CD4-positive, alpha-beta T cell (primary cell): ENCODE data around the gene TNFAIP1. TPM values are rescaled to one million over a fixed set of nuclear protein-coding genes. Genes with fewer than 3 reads are reported as not detected.

ENCODE experiments used
- ATAC-seq: fragments of 200-7000 bp; cut with Tn5 transposase; one replicate; pipeline ENCODE4 v1.10.0; 2022; ENCODE audit warnings: mild to moderate bottlenecking; ENCODE audit not compliant: poor library complexity
- CTCF ChIA-PET: fragments of 350-600 bp; sonication (Branson Sonifier 250); formaldehyde crosslinking; loops from one replicate; lab custom pipeline; 2021; ENCODE audit warnings: antibody characterized with exemption, inconsistent platforms; lab: Charles Lee
- POLR2A ChIA-PET: fragments of 350-600 bp; sonication (Branson Sonifier 250); formaldehyde crosslinking; loops from one replicate; lab custom pipeline; 2021; ENCODE audit warnings: antibody characterized with exemption, inconsistent platforms; lab: Charles Lee
- DNase-seq, 14 experiments: peaks; one replicate each; pipeline ENCODE4 v3.0.0-alpha.2; 2013 to 2020; ENCODE audit warnings: mixed read lengths in 2 of 14
- H3K27ac ChIP-seq, 2 donors: one replicate each; pipeline versions ENCODE4 v1.5.1 to v1.7.0; 2013; ENCODE audit warnings: low read length in 2 of 2, low read depth in 1 of 2, mild to moderate bottlenecking in 1 of 2
- H3K27me3 ChIP-seq, 2 experiments: 1 replicate in 1 of 2; 2 replicates in 1 of 2; pipeline versions ENCODE4 v1.6.1 to v1.7.0; 2013; ENCODE audit warnings: low read length in 2 of 2, control low read depth in 1 of 2, mild to moderate bottlenecking in 1 of 2, moderate library complexity in 1 of 2; ENCODE audit not compliant: insufficient read depth in 2 of 2, control insufficient read depth in 1 of 2
- H3K36me3 ChIP-seq: one replicate; pipeline ENCODE4 v1.6.1; 2013; ENCODE audit warnings: low read length, control low read depth; ENCODE audit not compliant: insufficient read depth
- H3K4me1 ChIP-seq: one replicate; pipeline ENCODE4 v1.6.1; 2013; ENCODE audit warnings: low read length, control low read depth; ENCODE audit not compliant: insufficient read depth
- H3K4me3 ChIP-seq: one replicate; pipeline ENCODE4 v1.5.1; 2013; ENCODE audit warnings: mild to moderate bottlenecking, low read length, moderate library complexity
- H3K9me3 ChIP-seq, 2 experiments: 1 replicate in 1 of 2; 2 replicates in 1 of 2; pipeline versions ENCODE4 v1.6.1 to v1.7.0; 2013; ENCODE audit warnings: low read length in 2 of 2, mild to moderate bottlenecking in 2 of 2, control low read depth in 1 of 2, moderate library complexity in 1 of 2; ENCODE audit not compliant: control insufficient read depth in 1 of 2, insufficient read depth in 1 of 2
- H3K27ac Mint-ChIP-seq: one replicate; pipeline ENCODE4 v1.8.0; 2020; ENCODE audit warnings: mixed read lengths
- H3K27me3 Mint-ChIP-seq: one replicate; pipeline ENCODE4 v1.8.0; 2021; ENCODE audit warnings: mixed read lengths
- H3K36me3 Mint-ChIP-seq: one replicate; pipeline ENCODE4 v1.8.0; 2021; ENCODE audit warnings: low read depth, mixed read lengths
- H3K4me1 Mint-ChIP-seq: one replicate; pipeline ENCODE4 v1.8.0; 2021; ENCODE audit warnings: low read depth, mixed read lengths
- H3K4me3 Mint-ChIP-seq: one replicate; pipeline ENCODE4 v1.8.0; 2020; ENCODE audit warnings: mild to moderate bottlenecking, mixed read lengths
- H3K9me3 Mint-ChIP-seq: one replicate; pipeline ENCODE4 v1.8.0; 2020; ENCODE audit warnings: mixed read lengths
- intact Hi-C, 2 experiments: fragments of 100-400 bp; cut with DNase I in 1 of 2; cut with micrococcal nuclease in 1 of 2; formaldehyde crosslinking; loops; one replicate each; pipeline versions ENCODE4 v1.15.1 to v1.9.0; 2023 to 2025; cut with DNase I, micrococcal nuclease
- total RNA-seq, 174 experiments: library from RNA in 2 of 174; stranded (reverse) in 2 of 174; gene quantifications; one replicate each; pipeline ENCODE4 v1.2.3 and lab custom pipeline; 2021 to 2026
- TF ChIP-seq, protein P1 (sequence below): fragments of 200-600 bp; IDR thresholded peaks from one replicate; pipeline ENCODE4 v1.8.0; 2022; ENCODE audit warnings: antibody characterized with exemption, mild to moderate bottlenecking

TNFAIP1 gene
- total RNA-seq, 2 experiments from 2014 or later = 9.5 to 12.1 TPM

DNA sequence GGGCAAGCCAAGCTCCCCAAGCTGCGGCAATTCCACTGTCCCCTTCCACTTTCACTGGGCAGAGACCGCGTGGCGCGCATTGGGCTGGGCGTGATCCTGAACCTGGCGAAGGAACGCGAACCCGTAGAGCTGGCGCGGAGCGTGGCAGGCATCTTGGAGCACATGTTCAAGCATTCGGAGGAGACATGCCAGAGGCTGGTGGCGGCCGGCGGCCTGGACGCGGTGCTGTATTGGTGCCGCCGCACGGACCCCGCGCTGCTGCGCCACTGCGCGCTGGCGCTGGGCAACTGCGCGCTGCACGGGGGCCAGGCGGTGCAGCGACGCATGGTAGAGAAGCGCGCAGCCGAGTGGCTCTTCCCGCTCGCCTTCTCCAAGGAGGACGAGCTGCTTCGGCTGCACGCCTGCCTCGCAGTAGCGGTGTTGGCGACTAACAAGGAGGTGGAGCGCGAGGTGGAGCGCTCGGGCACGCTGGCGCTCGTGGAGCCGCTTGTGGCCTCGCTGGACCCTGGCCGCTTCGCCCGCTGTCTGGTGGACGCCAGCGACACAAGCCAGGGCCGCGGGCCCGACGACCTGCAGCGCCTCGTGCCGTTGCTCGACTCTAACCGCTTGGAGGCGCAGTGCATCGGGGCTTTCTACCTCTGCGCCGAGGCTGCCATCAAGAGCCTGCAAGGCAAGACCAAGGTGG, 45.7 kb downstream of the TNFAIP1 start:
- Mint-ChIP-seq H3K27ac (no peak overlapping the region), H3K4me3 (peak overlapping the region; percentile 73), H3K4me1 (peaks cover 44% of the 10 kb centered on the region), H3K27me3 (peaks cover 8% of the 10 kb centered on the region), H3K36me3 (peaks cover 5% of the 10 kb centered on the region), H3K9me3 (no peaks in the 10 kb centered on the region)
- H3K4me3 ChIP-seq = no peak overlapping the region
- no peaks in the 10 kb centered on the region for H3K27me3 ChIP-seq
- intact Hi-C loops = loop anchor here in 1 of 2 experiments (10.0 kb wide), 1 partner anchor 164 kb away; no protein-coding TSS in a partner anchor
- ChIA-PET POLR2A (no interaction called here), CTCF (no interaction called here)
- DNase-seq = peak in 3 of 14 experiments; percentile 13 to 42 (median 35)
- TF ChIP-seq, protein P1, sequence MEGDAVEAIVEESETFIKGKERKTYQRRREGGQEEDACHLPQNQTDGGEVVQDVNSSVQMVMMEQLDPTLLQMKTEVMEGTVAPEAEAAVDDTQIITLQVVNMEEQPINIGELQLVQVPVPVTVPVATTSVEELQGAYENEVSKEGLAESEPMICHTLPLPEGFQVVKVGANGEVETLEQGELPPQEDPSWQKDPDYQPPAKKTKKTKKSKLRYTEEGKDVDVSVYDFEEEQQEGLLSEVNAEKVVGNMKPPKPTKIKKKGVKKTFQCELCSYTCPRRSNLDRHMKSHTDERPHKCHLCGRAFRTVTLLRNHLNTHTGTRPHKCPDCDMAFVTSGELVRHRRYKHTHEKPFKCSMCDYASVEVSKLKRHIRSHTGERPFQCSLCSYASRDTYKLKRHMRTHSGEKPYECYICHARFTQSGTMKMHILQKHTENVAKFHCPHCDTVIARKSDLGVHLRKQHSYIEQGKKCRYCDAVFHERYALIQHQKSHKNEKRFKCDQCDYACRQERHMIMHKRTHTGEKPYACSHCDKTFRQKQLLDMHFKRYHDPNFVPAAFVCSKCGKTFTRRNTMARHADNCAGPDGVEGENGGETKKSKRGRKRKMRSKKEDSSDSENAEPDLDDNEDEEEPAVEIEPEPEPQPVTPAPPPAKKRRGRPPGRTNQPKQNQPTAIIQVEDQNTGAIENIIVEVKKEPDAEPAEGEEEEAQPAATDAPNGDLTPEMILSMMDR = no peak
- H3K4me1 ChIP-seq = peaks cover 29% of the 10 kb centered on the region
- no peaks in the 10 kb centered on the region for H3K9me3 ChIP-seq
- H3K27ac ChIP-seq = no peak overlapping the region
- no peak for ATAC-seq
- no peaks in the 10 kb centered on the region for H3K36me3 ChIP-seq

DNA sequence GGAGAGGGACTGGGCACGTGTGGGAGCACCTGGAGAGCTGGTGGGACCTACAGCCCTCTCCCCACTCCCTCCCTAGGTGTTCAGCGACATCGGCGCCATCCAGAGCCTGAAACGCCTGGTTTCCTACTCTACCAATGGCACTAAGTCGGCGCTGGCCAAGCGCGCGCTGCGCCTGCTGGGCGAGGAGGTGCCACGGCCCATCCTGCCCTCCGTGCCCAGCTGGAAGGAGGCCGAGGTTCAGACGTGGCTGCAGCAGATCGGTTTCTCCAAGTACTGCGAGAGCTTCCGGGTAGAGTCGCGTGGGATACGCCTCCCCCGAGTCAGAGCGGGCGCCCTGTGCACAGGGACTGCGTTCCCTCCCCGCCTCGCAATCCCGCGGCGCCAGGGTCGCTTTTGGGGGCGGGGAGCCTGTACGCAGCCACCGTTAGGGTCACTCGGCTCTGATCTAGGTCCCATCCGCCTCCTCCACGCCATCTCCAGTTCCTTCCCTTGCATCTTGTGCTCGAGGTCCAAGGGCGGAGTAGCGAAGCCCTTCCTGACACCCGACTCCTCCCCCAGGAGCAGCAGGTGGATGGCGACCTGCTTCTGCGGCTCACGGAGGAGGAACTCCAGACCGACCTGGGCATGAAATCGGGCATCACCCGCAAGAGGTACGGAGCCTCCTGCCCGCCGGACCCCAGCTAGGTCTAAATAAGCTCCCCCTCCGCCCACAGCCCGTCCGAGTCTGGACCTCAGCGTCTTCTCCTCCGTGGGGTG, 48.9 kb downstream of the TNFAIP1 start:
- H3K4me3 ChIP-seq = peak overlapping the region; percentile 94
- intact Hi-C loops = loop anchor here in 1 of 2 experiments (10.0 kb wide), 1 partner anchor 160 kb away; no protein-coding TSS in a partner anchor
- H3K27ac ChIP-seq = peak overlapping the region in 1 of 2 donors; percentile 17
- Mint-ChIP-seq H3K36me3 (peaks cover 20% of the 10 kb centered on the region), H3K4me3 (peak overlapping the region; percentile 94), H3K27ac (peak overlapping the region; percentile 64), H3K4me1 (peaks cover 36% of the 10 kb centered on the region), H3K27me3 (peaks cover 8% of the 10 kb centered on the region), H3K9me3 (no peaks in the 10 kb centered on the region)
- ATAC-seq (peak; percentile 93), DNase-seq (peak in 13 of 14 experiments; percentile 44 to 78 (median 58))
- H3K36me3 ChIP-seq = peaks cover 15% of the 10 kb centered on the region
- TF ChIP-seq, protein P1 = no peak
- POLR2A ChIA-PET = interaction anchor here (0.6 to 4.9 kb wide), 13 partner anchors 14 to 344 kb away, joined by 3 to 31 read pairs (median 4); partner anchors contain the start of genes ALDOC, BLTP2, IFT20 and NEK8
- no peaks in the 10 kb centered on the region for H3K9me3 ChIP-seq
- peaks cover 29% of the 10 kb centered on the region for H3K4me1 ChIP-seq
- CTCF ChIA-PET = interaction anchor here (1.3 kb wide), 1 partner anchor 49 kb away, joined by 4 read pairs; the partner anchor contains the start of genes IFT20 and TNFAIP1
- H3K27me3 ChIP-seq = no peaks in the 10 kb centered on the region

DNA sequence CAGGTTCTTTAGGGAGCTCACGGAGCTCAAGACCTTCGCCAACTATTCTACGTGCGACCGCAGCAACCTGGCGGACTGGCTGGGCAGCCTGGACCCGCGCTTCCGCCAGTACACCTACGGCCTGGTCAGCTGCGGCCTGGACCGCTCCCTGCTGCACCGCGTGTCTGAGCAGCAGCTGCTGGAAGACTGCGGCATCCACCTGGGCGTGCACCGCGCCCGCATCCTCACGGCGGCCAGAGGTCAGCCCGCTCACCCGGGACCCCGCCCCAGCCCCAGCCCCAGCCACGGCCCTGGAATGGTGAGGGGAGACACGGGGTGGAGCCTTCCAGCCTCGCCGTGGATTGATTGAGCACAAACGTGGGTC, 49.5 kb downstream of the TNFAIP1 start:
- no peaks in the 10 kb centered on the region for H3K9me3 Mint-ChIP-seq
- Histone ChIP-seq H3K27ac (no peak overlapping the region), H3K9me3 (no peaks in the 10 kb centered on the region), H3K27me3 (no peaks in the 10 kb centered on the region), H3K4me1 (peaks cover 29% of the 10 kb centered on the region), H3K36me3 (peaks cover 21% of the 10 kb centered on the region), H3K4me3 (peak overlapping the region; percentile 94)
- peak in 3 of 14 experiments; percentile 7 to 31 (median 17) for DNase-seq
- intact Hi-C loops = loop anchor here in 1 of 2 experiments (10.0 kb wide), 1 partner anchor 160 kb away; no protein-coding TSS in a partner anchor
- H3K27ac Mint-ChIP-seq = peak overlapping the region; percentile 64
- CTCF ChIA-PET = interaction anchor here (1.3 kb wide), 1 partner anchor 49 kb away, joined by 4 read pairs; the partner anchor contains the start of genes IFT20 and TNFAIP1
- no peak for ATAC-seq
- TF ChIP-seq, protein P1 = no peak
- H3K27me3 Mint-ChIP-seq = peaks cover 8% of the 10 kb centered on the region
- POLR2A ChIA-PET = interaction anchor here (1.0 to 4.9 kb wide), 10 partner anchors 14 to 343 kb away, joined by 3 to 31 read pairs (median 4); partner anchors contain the start of genes ALDOC, BLTP2, IFT20 and NEK8
- H3K4me3 Mint-ChIP-seq = peak overlapping the region; percentile 94
- peaks cover 36% of the 10 kb centered on the region for H3K4me1 Mint-ChIP-seq
- H3K36me3 Mint-ChIP-seq = peaks cover 25% of the 10 kb centered on the region
